IMR-90 (cell line): ENCODE data around the gene MRGPRD. TPM values are rescaled to one million over a fixed set of nuclear protein-coding genes. Genes with fewer than 3 reads are reported as not detected.

Experiments
- ATAC-seq: fragments of 200-7000 bp; cut with Tn5 transposase; 2 replicates; pipeline ENCODE4 v1.9.1; 2020; ENCODE audit warnings: low read depth, mild to moderate bottlenecking, moderate library complexity
- BruUV-seq: library from RNA; stranded (reverse); fragments of 400-500 nt; replicated peaks from 2 replicates; lab custom pipeline; 2021; lab: Mats Ljungman, UMichigan
- CTCF ChIA-PET: fragments of 300-600 bp; formaldehyde crosslinking; extraction: SDS; loops from one replicate; lab custom pipeline; 2021; ENCODE audit warnings: antibody characterized with exemption; lab: Yijun Ruan, JAX
- POLR2A ChIA-PET: fragments of 300-600 bp; sonication (Branson Sonifier 250); formaldehyde crosslinking; loops from one replicate; lab custom pipeline; 2022; ENCODE audit warnings: antibody characterized with exemption; ENCODE audit not compliant: unreplicated experiment; lab: Charles Lee
- DNase-seq: peaks from one replicate; pipeline ENCODE4 v3.0.0; 2013
- H2AFZ ChIP-seq: replicated peaks from 2 replicates; pipeline ENCODE3; 2013; ENCODE audit warnings: low read length, mild to moderate bottlenecking; ENCODE audit not compliant: poor library complexity
- H2AK5ac ChIP-seq: 2 replicates; pipeline ENCODE4 v1.6.1; 2013; ENCODE audit warnings: low read depth, low read length, inconsistent platforms
- H2AK9ac ChIP-seq: replicated peaks from 2 replicates; pipeline ENCODE3; 2013; ENCODE audit warnings: mild to moderate bottlenecking, low read depth, low read length, moderate library complexity; ENCODE audit not compliant: poor library complexity
- H2BK120ac ChIP-seq: 2 replicates; pipeline ENCODE4 v1.6.1; 2013; ENCODE audit warnings: low read depth, low read length, inconsistent platforms
- H2BK15ac ChIP-seq: 3 replicates; pipeline ENCODE4 v1.6.1; 2013; ENCODE audit warnings: low read depth, low read length, inconsistent platforms
- H2BK20ac ChIP-seq: 2 replicates; pipeline ENCODE4 v1.6.1; 2013; ENCODE audit warnings: low read depth, mild to moderate bottlenecking, inconsistent platforms, low read length, moderate library complexity
- H2BK5ac ChIP-seq: 2 replicates; pipeline ENCODE4 v1.6.1; 2013; ENCODE audit warnings: mild to moderate bottlenecking, low read depth, low read length, inconsistent platforms; ENCODE audit not compliant: poor library complexity, severe bottlenecking
- H3K14ac ChIP-seq: replicated peaks from 2 replicates; pipeline ENCODE4 v1.6.1; 2013; ENCODE audit warnings: low read depth, low read length, inconsistent platforms
- H3K18ac ChIP-seq: 2 replicates; pipeline ENCODE4 v1.6.1; 2013; ENCODE audit warnings: low read depth, low read length, control low read depth
- H3K23ac ChIP-seq: 2 replicates; pipeline ENCODE4 v1.6.1; 2013; ENCODE audit warnings: low read depth, low read length, inconsistent platforms
- H3K27ac ChIP-seq: 2 replicates; pipeline ENCODE4 v1.5.1; 2013; ENCODE audit warnings: mild to moderate bottlenecking, control low read depth, low read length; ENCODE audit not compliant: insufficient read depth
- H3K27me3 ChIP-seq: 2 replicates; pipeline ENCODE4 v1.6.1; 2013; ENCODE audit warnings: low read length; ENCODE audit not compliant: control insufficient read depth, insufficient read depth
- H3K36me3 ChIP-seq: 2 replicates; pipeline ENCODE4 v1.6.1; 2013; ENCODE audit warnings: low read length, mixed read lengths; ENCODE audit not compliant: control insufficient read depth, insufficient read depth
- H3K4ac ChIP-seq: 2 replicates; pipeline ENCODE4 v1.6.1; 2013; ENCODE audit warnings: low read depth, low read length, inconsistent platforms
- H3K4me1 ChIP-seq: 2 replicates; pipeline ENCODE4 v1.6.1; 2013; ENCODE audit warnings: low read length, mixed read lengths; ENCODE audit not compliant: control insufficient read depth, insufficient read depth
- H3K4me2 ChIP-seq: 2 replicates; pipeline ENCODE4 v1.6.1; 2013; ENCODE audit warnings: low read depth, mild to moderate bottlenecking, control low read depth, low read length, moderate library complexity
- H3K4me3 ChIP-seq: 2 replicates; pipeline ENCODE4 v1.5.1; 2013; ENCODE audit warnings: low read depth, mild to moderate bottlenecking, control low read depth, low read length, moderate library complexity; ENCODE audit not compliant: insufficient read depth
- H3K56ac ChIP-seq: 2 replicates; pipeline ENCODE4 v1.6.1; 2013; ENCODE audit warnings: low read length, inconsistent platforms; ENCODE audit not compliant: insufficient read depth; ENCODE audit errors: extremely low read depth
- H3K79me1 ChIP-seq, 2 experiments: 2 replicates each; pipeline ENCODE4 v1.6.1; 2013; ENCODE audit warnings: low read length in 2 of 2, inconsistent platforms in 1 of 2, low read depth in 1 of 2
- H3K9ac ChIP-seq: 2 replicates; pipeline ENCODE4 v1.6.1; 2013; ENCODE audit warnings: low read depth, low read length, control low read depth
- H3K9me1 ChIP-seq: 2 replicates; pipeline ENCODE4 v1.6.1; 2013; ENCODE audit warnings: low read length, inconsistent platforms; ENCODE audit not compliant: insufficient read depth
- H3K9me3 ChIP-seq: 2 replicates; pipeline ENCODE4 v1.6.1; 2013; ENCODE audit warnings: low read length; ENCODE audit not compliant: control insufficient read depth, insufficient read depth
- H4K20me1 ChIP-seq: 2 replicates; pipeline ENCODE4 v1.6.1; 2013; ENCODE audit warnings: low read length, inconsistent platforms; ENCODE audit not compliant: insufficient read depth
- H4K5ac ChIP-seq: 2 replicates; pipeline ENCODE4 v1.6.1; 2013; ENCODE audit warnings: mild to moderate bottlenecking, low read depth, low read length, control low read depth
- H4K8ac ChIP-seq, 2 experiments: 2 replicates each; pipeline ENCODE4 v1.6.1; 2013; ENCODE audit warnings: low read depth in 2 of 2, low read length in 2 of 2, control low read depth in 1 of 2, inconsistent platforms in 1 of 2
- H4K91ac ChIP-seq: 2 replicates; pipeline ENCODE4 v1.6.1; 2013; ENCODE audit warnings: low read depth, low read length, inconsistent platforms; ENCODE audit not compliant: insufficient read depth
- BHLHE40 ChIP-seq: fragments of 150-350 bp; IDR thresholded peaks from 2 replicates; pipeline ENCODE4 v1.6.1; 2016; ENCODE audit warnings: mild to moderate bottlenecking, low read depth, low read length
- CEBPB ChIP-seq: IDR thresholded peaks from 2 replicates; pipeline ENCODE4 v1.6.1; 2012; ENCODE audit warnings: low read depth, low read length, improper control_type of control experiment
- CHD1 ChIP-seq: IDR thresholded peaks from 2 replicates; pipeline ENCODE4 v1.6.1; 2012; ENCODE audit warnings: low read depth, low read length, improper control_type of control experiment
- CTCF ChIP-seq: conservative IDR thresholded peaks from 2 replicates; pipeline ENCODE4 v1.5.1; 2012; ENCODE audit warnings: mild to moderate bottlenecking, low read depth, low read length, improper control_type of control experiment
- ELK1 ChIP-seq: fragments of 150-350 bp; IDR thresholded peaks from 2 replicates; pipeline ENCODE4 v1.6.1; 2016; ENCODE audit warnings: low read depth, mild to moderate bottlenecking, low read length, moderate library complexity, borderline replicate concordance
- FOS ChIP-seq: fragments of 150-350 bp; IDR thresholded peaks from 2 replicates; pipeline ENCODE4 v1.6.1; 2016; ENCODE audit warnings: low read depth, low read length
- MAFK ChIP-seq: IDR thresholded peaks from 2 replicates; pipeline ENCODE4 v1.6.1; 2012; ENCODE audit warnings: low read depth, low read length, improper control_type of control experiment
- MAZ ChIP-seq: IDR thresholded peaks from 2 replicates; pipeline ENCODE4 v1.6.1; 2012; ENCODE audit warnings: low read depth, mild to moderate bottlenecking, low read length, improper control_type of control experiment, moderate library complexity, borderline replicate concordance
- MXI1 ChIP-seq: IDR thresholded peaks from 2 replicates; pipeline ENCODE4 v1.6.1; 2012; ENCODE audit warnings: low read depth, mild to moderate bottlenecking, low read length, moderate library complexity, borderline replicate concordance
- NFE2L2 ChIP-seq: fragments of 150-350 bp; IDR thresholded peaks from 2 replicates; pipeline ENCODE4 v1.6.1; 2016; ENCODE audit warnings: low read depth, mild to moderate bottlenecking, low read length
- POLR2A ChIP-seq: IDR thresholded peaks from 2 replicates; pipeline ENCODE4 v1.6.1; 2012; ENCODE audit warnings: mild to moderate bottlenecking, low read depth, low read length
- RCOR1 ChIP-seq: IDR thresholded peaks from 2 replicates; pipeline ENCODE4 v1.6.1; 2012; ENCODE audit warnings: mild to moderate bottlenecking, low read length, improper control_type of control experiment; ENCODE audit not compliant: insufficient replicate concordance
- SMC3 ChIP-seq: fragments of 150-350 bp; IDR thresholded peaks from 2 replicates; pipeline ENCODE4 v1.6.1; 2016; ENCODE audit warnings: low read depth, mild to moderate bottlenecking, antibody characterized with exemption, low read length, moderate library complexity
- WGBS, 2 experiments: methylation state at CpG; one replicate each; pipeline versions ENCODE4 v1.1.5 to v1.1.7; 2013; ENCODE audit warnings: missing lambda C conversion rate in 2 of 2; ENCODE audit not compliant: insufficient read length in 1 of 2; ENCODE audit errors: extremely low coverage in 2 of 2; 5-methylcytosine and 5-hydroxymethylcytosine counted together
- dilution Hi-C: fragments of 300-500 bp; cut with HindIII; formaldehyde crosslinking; loops from one replicate; pipeline ENCODE4 v1.14.3; 2018; ENCODE audit warnings: low sequenced_read_pairs; ENCODE audit not compliant: unreplicated experiment
- in situ Hi-C: fragments of 300-500 bp; cut with MboI; formaldehyde crosslinking; loops from 3 replicates; pipeline ENCODE4 v1.14.3; 2019; ENCODE audit warnings: low sequenced_read_pairs, inconsistent platforms, mixed read lengths
- intact Hi-C: fragments of 100-400 bp; cut with micrococcal nuclease; formaldehyde crosslinking; loops from 2 replicates; pipeline ENCODE4 v1.10.0; 2022
- polyA plus RNA-seq, 3 experiments: library from polyadenylated mRNA; depleted of rRNA; stranded (reverse); fragments of >200 nt; gene quantifications; 2 replicates each; pipeline ENCODE4 v1.2.3, GENCODE V29; 2012; ENCODE audit warnings: low replicate concordance in 1 of 3
- total RNA-seq: library from RNA; depleted of rRNA; stranded (reverse); fragments of >200 nt; gene quantifications from 2 replicates; pipeline ENCODE4 v1.2.3, GENCODE V29; 2012

MRGPRD gene
- total and polyA plus RNA-seq, 2 of the 4 experiments (the other 2 are of a cell fraction), result not detected

- Histone ChIP-seq H2AK5ac (no peak overlapping the region), H3K4ac (no peak overlapping the region), H3K36me3 (peaks cover 43% of the 10 kb centered on the region), H2AFZ (no peak overlapping the region), H3K56ac (no peak overlapping the region), H2BK15ac (no peak overlapping the region), H4K5ac (no peak overlapping the region), H3K18ac (no peak overlapping the region), H3K14ac (no peak overlapping the region), H4K91ac (no peak overlapping the region), H3K27me3 (no peaks in the 10 kb centered on the region), H4K8ac (no peak overlapping the region), H3K27ac (no peak overlapping the region), H3K9me3 (no peaks in the 10 kb centered on the region), H2AK9ac (no peak overlapping the region), H3K9ac (no peak overlapping the region), H3K23ac (no peak overlapping the region), H3K4me3 (no peak overlapping the region), H2BK5ac (no peak overlapping the region), H2BK20ac (no peak overlapping the region), H2BK120ac (no peak overlapping the region), H3K4me1 (peaks cover 11% of the 10 kb centered on the region; the same call in 1 of the 2 replicates), H3K79me1 (no peaks in the 10 kb centered on the region), H4K20me1 (no peaks in the 10 kb centered on the region), H3K4me2 (no peak overlapping the region), H3K9me1 (peaks cover 4% of the 10 kb centered on the region; the same call in 1 of the 2 replicates)
- POLR2A ChIA-PET, result no interaction called here
- in situ Hi-C loops (loop anchor here (25.0 kb wide), 1 partner anchor 722 kb away; no protein-coding TSS in a partner anchor), dilution Hi-C loops (no loop called here), intact Hi-C loops (no loop called here)
- WGBS, 2 experiments, result 86% methylated on average over 9 of the region's 20 CpGs; no CpG with 5 or more reads in 1 of the 2 experiments
- no peak for TF ChIP-seq BHLHE40
- TF ChIP-seq SMC3, result no peak
- no peak for TF ChIP-seq MAFK
- TF ChIP-seq POLR2A, result no peak
- TF ChIP-seq RCOR1, result no peak
- TF ChIP-seq CHD1, result no peak
- TF ChIP-seq CEBPB, result no peak
- no peak for TF ChIP-seq CTCF
- no peak for TF ChIP-seq FOS
- no peak for TF ChIP-seq MAZ
- no peak for TF ChIP-seq NFE2L2
- no peak for TF ChIP-seq ELK1
- no peak for TF ChIP-seq MXI1
- no TSS peak for BruUV-seq
- DNase-seq (no peak), ATAC-seq (no peak)
- CTCF ChIA-PET, result no interaction called here
These were observed 40.0 kb downstream of the MRGPRD start for GRCh38 chr11:68940651-68941323.
